Kidney epithelial cell (primary cell): ENCODE measurements around the gene ENTHD1. TPM values are rescaled to one million over a fixed set of nuclear protein-coding genes. Genes with fewer than 3 reads are reported as not detected.

Source experiments
- DNase-seq: peaks from one replicate; pipeline ENCODE4 v3.0.0-alpha.2; 2010; ENCODE audit warnings: low read depth
- H3K27me3 ChIP-seq: 2 replicates; pipeline ENCODE4 v1.6.0; 2011; ENCODE audit warnings: low read length; ENCODE audit not compliant: control insufficient read depth, insufficient read depth
- H3K36me3 ChIP-seq: 2 replicates; pipeline ENCODE4 v1.5.1; 2011; ENCODE audit warnings: low read length; ENCODE audit not compliant: control insufficient read depth, insufficient read depth
- H3K4me3 ChIP-seq: 2 replicates; pipeline ENCODE4 v1.5.1; 2011; ENCODE audit warnings: low read depth, mild to moderate bottlenecking, control low read depth, low read length
- CTCF ChIP-seq: IDR thresholded peaks from 2 replicates; pipeline ENCODE4 v1.5.1; 2011; ENCODE audit warnings: mild to moderate bottlenecking, moderate library complexity, low read length, control low read depth, inconsistent platforms; ENCODE audit not compliant: insufficient read depth, poor library complexity, severe bottlenecking
- total RNA-seq: library from RNA; depleted of rRNA; stranded (reverse); fragments of >200 nt; gene quantifications from 2 replicates; pipeline ENCODE4 v1.2.3, GENCODE V29; 2015

ENTHD1 gene
- total RNA-seq, 1 donor from 2014 or later, result not detected

GRCh38 chr22:39703928-39704639 lies 189.5 kb downstream of the ENTHD1 start:
- peaks cover 51% of the 10 kb centered on the region for H3K27me3 ChIP-seq
- DNase-seq, result no peak
- H3K36me3 ChIP-seq, result no peaks in the 10 kb centered on the region
- no peak overlapping the region for H3K4me3 ChIP-seq
- no peak for TF ChIP-seq CTCF

DNA sequence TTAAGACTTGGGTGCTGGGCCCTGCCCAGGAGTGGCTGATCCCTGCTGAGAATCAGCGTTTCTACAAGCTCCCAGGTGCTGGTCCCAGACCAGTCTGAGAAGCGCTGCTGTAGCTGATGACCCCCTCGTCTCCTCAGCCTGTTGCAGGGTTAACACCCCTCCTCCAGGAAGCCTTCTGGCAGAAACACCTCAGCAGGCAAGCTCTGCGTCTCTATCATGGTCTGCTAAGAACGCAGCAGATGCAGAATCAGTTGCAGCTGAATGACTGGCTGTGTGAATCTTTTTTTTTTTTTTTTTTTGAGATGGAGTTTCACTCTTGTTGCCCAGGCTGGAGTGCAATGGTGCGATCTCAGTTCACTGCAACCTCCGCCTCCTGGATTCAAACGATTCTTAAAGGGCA lies 190.5 kb downstream of the ENTHD1 start:
- Histone ChIP-seq H3K27me3 (peaks cover 55% of the 10 kb centered on the region), H3K36me3 (no peaks in the 10 kb centered on the region), H3K4me3 (no peak overlapping the region)
- TF ChIP-seq CTCF, result no peak
- DNase-seq, result no peak

DNA sequence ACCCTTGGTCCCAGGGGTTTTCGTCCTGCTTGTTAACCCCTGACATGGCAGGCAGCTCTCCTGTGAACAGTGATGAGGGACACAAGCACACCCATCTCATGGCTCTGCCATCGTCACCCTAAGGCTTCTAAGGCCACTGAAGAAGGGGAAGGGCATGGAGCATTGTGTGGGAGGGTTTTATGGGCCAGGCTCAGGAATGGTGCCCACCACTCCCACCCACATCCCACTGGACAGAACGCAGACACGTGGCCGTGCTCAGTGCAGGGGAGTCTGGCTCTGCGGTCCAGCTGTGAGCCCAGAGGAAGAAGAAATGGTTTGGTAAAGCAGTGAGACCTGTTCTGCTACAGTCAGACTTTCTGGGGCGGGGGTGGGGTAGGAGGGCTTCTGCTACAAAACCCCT lies 193.0 kb downstream of the ENTHD1 start:
- DNase-seq, result no peak
- no peaks in the 10 kb centered on the region for H3K36me3 ChIP-seq
- H3K27me3 ChIP-seq, result peaks cover 51% of the 10 kb centered on the region
- H3K4me3 ChIP-seq, result no peak overlapping the region
- TF ChIP-seq CTCF, result no peak

- no peak overlapping the region for H3K4me3 ChIP-seq
- H3K27me3 ChIP-seq, result peaks cover 50% of the 10 kb centered on the region
- H3K36me3 ChIP-seq, result no peaks in the 10 kb centered on the region
- no peak for TF ChIP-seq CTCF
- DNase-seq, result no peak
Measured at GRCh38 chr22:39699631-39700360, 193.8 kb downstream of the ENTHD1 start.

- peaks cover 52% of the 10 kb centered on the region for H3K27me3 ChIP-seq
- no peak for DNase-seq
- no peak overlapping the region for H3K4me3 ChIP-seq
- H3K36me3 ChIP-seq, result no peaks in the 10 kb centered on the region
- TF ChIP-seq CTCF, result no peak
Measured at GRCh38 chr22:39697790-39698430, 195.7 kb downstream of the ENTHD1 start.
